Breast epithelium (tissue), 3 donors: Measurements from ENCODE around the gene SS18L1.

Experiments used
- CTCF ChIP-seq, 3 donors: fragments of 450-650 bp; IDR thresholded peaks; one replicate each; pipeline ENCODE4 v1.5.1; 2016 to 2017; ENCODE audit warnings: antibody characterized with exemption in 3 of 3, mild to moderate bottlenecking in 3 of 3, moderate library complexity in 3 of 3
- POLR2AphosphoS5 ChIP-seq, 3 donors: sonication (generic); formaldehyde crosslinking; IDR thresholded peaks; one replicate each; pipeline ENCODE4 v1.6.1; 2017; ENCODE audit warnings: antibody characterized with exemption in 3 of 3

DNA sequence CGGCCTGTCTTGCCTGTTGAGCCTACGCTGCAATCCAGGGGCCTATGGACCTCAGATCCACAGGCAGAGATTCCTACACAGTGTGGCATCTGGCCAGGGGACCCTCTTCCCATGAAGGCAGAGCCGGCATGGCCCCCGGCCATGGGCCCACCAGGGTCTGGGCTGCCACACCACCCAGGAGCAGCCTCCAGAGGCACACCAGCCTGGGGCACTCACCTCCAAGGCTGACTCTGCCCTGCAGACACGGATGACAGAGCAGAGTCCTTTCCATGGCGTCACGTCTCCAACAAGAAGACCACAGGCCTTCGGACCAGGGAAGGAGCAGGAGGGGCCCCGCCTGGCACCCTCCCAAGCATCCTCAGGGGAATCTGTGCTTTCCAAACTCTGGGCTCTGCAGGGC is 80.0 kb downstream of the SS18L1 start:
- TF ChIP-seq CTCF (IDR thresholded peaks at IDR 0.05) (no peak), POLR2AphosphoS5 (IDR thresholded peaks at IDR 0.05) (no peak)
